ENCODE measurements around the gene SEMA4D. TPM values are rescaled to one million over a fixed set of nuclear protein-coding genes. Genes with fewer than 3 reads are reported as not detected.

The SEMA4D gene
- total and polyA plus RNA-seq, 2 of the 13 experiments (the other 11 are each of a cell fraction or from before 2014, with no cell fraction given): 0.13 to 0.16 TPM

- H3K27me3 ChIP-seq (ENCODE audit: control insufficient read depth in 1 of 2, insufficient read depth in 2 of 2, low read length in 2 of 2): peaks cover 0 to 4% of the 10 kb centered on the region in 2 experiments; a peak in 1 of 5 replicates
- ChIA-PET CTCF (ENCODE audit: low intra/inter-chr PET ratio, low total read pairs) (no interaction called here), POLR2A (no interaction called here)
- no peaks in the 10 kb centered on the region for H4K20me1 ChIP-seq (ENCODE audit: insufficient read depth, low read length)
- no peak overlapping the region for H3K4me2 ChIP-seq (ENCODE audit: low read depth, low read length)
- DNase-seq (ENCODE audit: low spot score) (no peak), ATAC-seq (no peak), FAIRE-seq (no peak)
- TF ChIP-seq KIAA2018 (CRISPR knock-in tag; IDR thresholded peaks at IDR 0.05; ENCODE audit: borderline replicate concordance) (no peak), THAP7 (CRISPR knock-in tag; IDR thresholded peaks at IDR 0.05) (no peak), MBNL3 (CRISPR knock-in tag; conservative IDR thresholded peaks at IDR 0.05) (no peak), ZNF550 (CRISPR knock-in tag; IDR thresholded peaks at IDR 0.05; ENCODE audit: borderline replicate concordance) (no peak), PAXIP1 (CRISPR knock-in tag; conservative IDR thresholded peaks at IDR 0.05) (no peak)
- H3K79me2 ChIP-seq (ENCODE audit: insufficient read depth, low read length): no peaks in the 10 kb centered on the region
- no peaks in the 10 kb centered on the region for H3K4me1 ChIP-seq (ENCODE audit: insufficient read depth, low read length)
- no peak overlapping the region for H2AFZ ChIP-seq (ENCODE audit: low read length)
- 40% methylated on average over 3 of the region's 4 CpGs for WGBS (ENCODE audit: low lambda C conversion rate)
- no peak overlapping the region for H3K4me3 ChIP-seq (replicated peaks in 1 of 3; ENCODE audit: insufficient read depth in 1 of 3, low read depth in 2 of 3, low read length in 3 of 3)
- H3K9me3 ChIP-seq (ENCODE audit: low read length): no peaks in the 10 kb centered on the region
- BruUV-seq (replicated peaks): no TSS peak
- no peaks in the 10 kb centered on the region for H3K36me3 ChIP-seq (replicated peaks in 1 of 2; ENCODE audit: control insufficient read depth in 1 of 2, insufficient read depth in 2 of 2, low read length in 2 of 2)
- H3K9ac ChIP-seq (ENCODE audit: insufficient read depth, low read depth, low read length): no peak overlapping the region
- H3K27ac ChIP-seq (ENCODE audit: extremely low read length, insufficient read depth, low read length): no peak overlapping the region
- in situ Hi-C loops (cut with HindIII; ENCODE audit: extremely low pct_ligation_motif_present, low pct_unique_long_range_greater_than_20kb): no loop called here
- intact Hi-C loops (cut with micrococcal nuclease; ENCODE audit: unreplicated experiment): no loop called here
Observed at GRCh38 chr9:89413963-89414638, 83.8 kb downstream of the SEMA4D start.
